ENCODE data around the gene POLDIP2. TPM values are rescaled to one million over a fixed set of nuclear protein-coding genes. Genes with fewer than 3 reads are reported as not detected.

The POLDIP2 gene
- total and polyA plus RNA-seq, 2 donors (not counting 1 experiment from before 2014, with no cell fraction given), result 79.3 to 89.2 TPM

GRCh38 chr17:28342313-28342712, 15.0 kb downstream of the POLDIP2 start:
- no peaks in the 10 kb centered on the region for H3K9me3 ChIP-seq (ENCODE audit: control insufficient read depth, insufficient read depth, low read depth, low read length)
- H3K36me3 ChIP-seq (ENCODE audit: control insufficient read depth, insufficient read depth, low read length), result peaks cover 36% of the 10 kb centered on the region
- H3K27me3 ChIP-seq (ENCODE audit: control insufficient read depth, insufficient read depth, low read length), result no peaks in the 10 kb centered on the region
- no peak overlapping the region for H3K4me2 ChIP-seq (ENCODE audit: extremely low read depth, insufficient read depth, low read length)
- no peak overlapping the region for H2AFZ ChIP-seq (ENCODE audit: low read length)
- no peak for TF ChIP-seq EZH2 (IDR thresholded peaks at IDR 0.05; ENCODE audit: low read length, missing control alignments)
- H3K9ac ChIP-seq (ENCODE audit: insufficient read depth, low read length), result no peak overlapping the region
- no peak overlapping the region for H3K27ac ChIP-seq (ENCODE audit: insufficient read depth, low read length)
- H3K4me1 ChIP-seq (ENCODE audit: control insufficient read depth, extremely low read depth, insufficient read depth, low read length), result peaks cover 15% of the 10 kb centered on the region
- no peak overlapping the region for H3K4me3 ChIP-seq (replicated peaks in 1 of 4; ENCODE audit: control extremely low read depth in 1 of 4, insufficient read depth in 1 of 4, low read depth in 3 of 4, low read length in 4 of 4)
- peaks cover 16% of the 10 kb centered on the region for H3K79me2 ChIP-seq (ENCODE audit: control insufficient read depth, insufficient read depth, low read length)
- H4K20me1 ChIP-seq (ENCODE audit: control insufficient read depth, extremely low read depth, insufficient read depth, low read length), result no peaks in the 10 kb centered on the region
- no peak for DNase-seq (ENCODE audit: low read depth in 2 of 2)

GRCh38 chr17:28341516-28341915, 15.8 kb downstream of the POLDIP2 start:
- TF ChIP-seq EZH2 (IDR thresholded peaks at IDR 0.05; ENCODE audit: low read length, missing control alignments), result no peak
- TF ChIP-seq CTCF (conservative IDR thresholded peaks at IDR 0.05 in 1 of 2, IDR thresholded peaks at IDR 0.05 in 1 of 2; ENCODE audit: low read depth in 1 of 2, low read length in 2 of 2), result no peak
- Histone ChIP-seq H3K4me1 (ENCODE audit: control insufficient read depth, extremely low read depth, insufficient read depth, low read length) (peaks cover 14% of the 10 kb centered on the region), H3K27me3 (ENCODE audit: control insufficient read depth, insufficient read depth, low read length) (no peaks in the 10 kb centered on the region), H3K36me3 (ENCODE audit: control insufficient read depth, insufficient read depth, low read length) (peaks cover 36% of the 10 kb centered on the region), H3K4me3 (replicated peaks in 1 of 4; ENCODE audit: control extremely low read depth in 1 of 4, insufficient read depth in 1 of 4, low read depth in 3 of 4, low read length in 4 of 4) (no peak overlapping the region), H3K9me3 (ENCODE audit: control insufficient read depth, insufficient read depth, low read depth, low read length) (no peaks in the 10 kb centered on the region), H4K20me1 (ENCODE audit: control insufficient read depth, extremely low read depth, insufficient read depth, low read length) (no peaks in the 10 kb centered on the region), H2AFZ (ENCODE audit: low read length) (no peak overlapping the region), H3K79me2 (ENCODE audit: control insufficient read depth, insufficient read depth, low read length) (peaks cover 24% of the 10 kb centered on the region), H3K4me2 (ENCODE audit: extremely low read depth, insufficient read depth, low read length) (no peak overlapping the region), H3K27ac (ENCODE audit: insufficient read depth, low read length) (no peak overlapping the region), H3K9ac (ENCODE audit: insufficient read depth, low read length) (no peak overlapping the region)
- DNase-seq (ENCODE audit: low read depth in 2 of 2), result no peak

- H4K20me1 ChIP-seq (ENCODE audit: control insufficient read depth, extremely low read depth, insufficient read depth, low read length), result no peaks in the 10 kb centered on the region
- peaks cover 32% of the 10 kb centered on the region for H3K79me2 ChIP-seq (ENCODE audit: control insufficient read depth, insufficient read depth, low read length)
- no peak overlapping the region for H3K4me3 ChIP-seq (replicated peaks in 1 of 4; ENCODE audit: control extremely low read depth in 1 of 4, insufficient read depth in 1 of 4, low read depth in 3 of 4, low read length in 4 of 4)
- H3K4me2 ChIP-seq (ENCODE audit: extremely low read depth, insufficient read depth, low read length), result no peak overlapping the region
- no peak for DNase-seq (ENCODE audit: low read depth in 2 of 2)
- H3K9ac ChIP-seq (ENCODE audit: insufficient read depth, low read length), result no peak overlapping the region
- H3K27me3 ChIP-seq (ENCODE audit: control insufficient read depth, insufficient read depth, low read length), result no peaks in the 10 kb centered on the region
- peaks cover 10% of the 10 kb centered on the region for H3K4me1 ChIP-seq (ENCODE audit: control insufficient read depth, extremely low read depth, insufficient read depth, low read length)
- peaks cover 33% of the 10 kb centered on the region for H3K36me3 ChIP-seq (ENCODE audit: control insufficient read depth, insufficient read depth, low read length)
- no peak for TF ChIP-seq CTCF (conservative IDR thresholded peaks at IDR 0.05 in 1 of 2, IDR thresholded peaks at IDR 0.05 in 1 of 2; ENCODE audit: low read depth in 1 of 2, low read length in 2 of 2)
- no peak for TF ChIP-seq EZH2 (IDR thresholded peaks at IDR 0.05; ENCODE audit: low read length, missing control alignments)
- no peak overlapping the region for H2AFZ ChIP-seq (ENCODE audit: low read length)
- H3K27ac ChIP-seq (ENCODE audit: insufficient read depth, low read length), result no peak overlapping the region
- no peaks in the 10 kb centered on the region for H3K9me3 ChIP-seq (ENCODE audit: control insufficient read depth, insufficient read depth, low read depth, low read length)
Measured at GRCh38 chr17:28340374-28340773, 17.0 kb downstream of the POLDIP2 start.

Measured in fibroblast of lung (primary cell).